Kidney (tissue), 14 donors: ENCODE measurements around the gene MCF2L. TPM values are rescaled to one million over a fixed set of nuclear protein-coding genes. Genes with fewer than 3 reads are reported as not detected.

Experiments
- DNase-seq, 5 donors: peaks; one replicate each; pipeline ENCODE4 v3.0.0-alpha.2; 2013 to 2020
- FAIRE-seq: peaks from 2 replicates; lab custom pipeline; 2012; peaks lifted over from hg19 to GRCh38; lab: Jason Lieb, UNC
- H3K27ac ChIP-seq, 2 donors: one replicate each; pipeline ENCODE4 v1.7.0; 2013; ENCODE audit warnings: low read depth in 2 of 2, low read length in 2 of 2, inconsistent platforms in 1 of 2
- H3K27me3 ChIP-seq: one replicate; pipeline ENCODE4 v1.7.1; 2013; ENCODE audit warnings: low read length, inconsistent platforms; ENCODE audit not compliant: control insufficient read depth, insufficient read depth
- H3K36me3 ChIP-seq, 3 donors: one replicate each; pipeline versions ENCODE4 v1.7.0 to v1.7.1; 2013; ENCODE audit warnings: low read length in 3 of 3, control low read depth in 1 of 3, inconsistent platforms in 1 of 3; ENCODE audit not compliant: insufficient read depth in 3 of 3, control insufficient read depth in 2 of 3
- H3K4me1 ChIP-seq, 3 donors: one replicate each; pipeline versions ENCODE4 v1.7.0 to v1.7.1; 2013; ENCODE audit warnings: low read length in 3 of 3, inconsistent platforms in 1 of 3, low read depth in 1 of 3; ENCODE audit not compliant: control insufficient read depth in 2 of 3, insufficient read depth in 2 of 3
- H3K4me3 ChIP-seq, 3 donors: one replicate each; pipeline versions ENCODE4 v1.7.0 to v1.8.1; 2013; ENCODE audit warnings: low read length in 3 of 3, control low read depth in 1 of 3, inconsistent platforms in 1 of 3
- H3K9ac ChIP-seq, 3 donors: one replicate each; pipeline versions ENCODE4 v1.7.0 to v1.7.1; 2013; ENCODE audit warnings: low read length in 3 of 3, control low read depth in 1 of 3, inconsistent platforms in 1 of 3
- H3K9me3 ChIP-seq, 3 donors: one replicate each; pipeline versions ENCODE4 v1.7.0 to v1.7.1; 2013; ENCODE audit warnings: low read length in 3 of 3, control low read depth in 1 of 3, inconsistent platforms in 1 of 3; ENCODE audit not compliant: control insufficient read depth in 2 of 3, insufficient read depth in 1 of 3
- intact Hi-C: fragments of 100-400 bp; cut with DNase I; formaldehyde crosslinking; loops from one replicate; pipeline ENCODE4 v1.11.1; 2022
- polyA plus RNA-seq: library from polyadenylated mRNA; stranded (reverse); fragments of 350-450 nt; fragmentation: Illumina TruSeq; extraction: RNeasy Lipid Tissue Mini Kit (QIAGEN cat#74804); gene quantifications from one replicate; pipeline ENCODE4 v1.2.3, GENCODE V29; 2014; ENCODE audit warnings: low read depth, low replicate concordance; ENCODE audit not compliant: insufficient read depth
- total RNA-seq: library from RNA; stranded (reverse); fragmentation: NEBNext Ultra II Directional; extraction: Animal tissue kit (Norgen Biotek cat#: 25700); gene quantifications from one replicate; pipeline ENCODE4 v1.2.1, GENCODE V29; 2021
- TF ChIP-seq, protein P1 (sequence below): IDR thresholded peaks from 3 replicates; pipeline ENCODE4 v1.5.1; 2012; ENCODE audit warnings: mild to moderate bottlenecking, moderate library complexity, borderline replicate concordance; ENCODE audit not compliant: insufficient read depth; ENCODE audit errors: extremely low read depth
- donor health status: control.
- donor health status: control.
- donor health status: control.
- donor health status: control.
- donor health status: control.
- donor health status: DM: yes; HTN: yes; CAD: no.
- donor health status: Normal renal cell carcinoma (clear cell type).

Gene MCF2L
- total and polyA plus RNA-seq, 2 donors from 2014 or later = 12.1 to 61.9 TPM

DNA sequence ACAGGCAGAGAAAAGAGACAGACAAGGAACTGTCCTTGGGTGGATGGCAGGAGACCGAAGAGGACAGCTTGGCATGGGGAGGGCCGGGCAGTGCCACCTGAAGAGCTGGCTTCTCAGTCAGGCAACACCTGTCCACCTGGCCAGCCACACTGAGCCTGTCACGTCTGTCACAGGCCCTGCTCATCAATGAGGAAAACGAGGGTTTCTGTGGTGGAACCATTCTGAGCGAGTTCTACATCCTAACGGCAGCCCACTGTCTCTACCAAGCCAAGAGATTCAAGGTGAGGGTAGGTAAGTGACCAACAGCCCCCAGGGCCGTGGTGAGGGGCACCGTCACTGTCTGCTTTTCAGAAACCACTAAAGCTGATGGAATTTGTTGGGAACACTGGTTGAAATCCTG, 178.2 kb downstream of the MCF2L start:
- intact Hi-C loops = no loop called here
- Histone ChIP-seq H3K9me3 (no peaks in the 10 kb centered on the region), H3K27ac (no peak overlapping the region), H3K4me3 (no peak overlapping the region), H3K9ac (no peak overlapping the region), H3K36me3 (no peaks in the 10 kb centered on the region), H3K27me3 (no peaks in the 10 kb centered on the region), H3K4me1 (peaks cover 0 to 7% (median 0%) of the 10 kb centered on the region in 3 donors)
- no peak for DNase-seq
- no peak for FAIRE-seq
- TF ChIP-seq, protein P1, sequence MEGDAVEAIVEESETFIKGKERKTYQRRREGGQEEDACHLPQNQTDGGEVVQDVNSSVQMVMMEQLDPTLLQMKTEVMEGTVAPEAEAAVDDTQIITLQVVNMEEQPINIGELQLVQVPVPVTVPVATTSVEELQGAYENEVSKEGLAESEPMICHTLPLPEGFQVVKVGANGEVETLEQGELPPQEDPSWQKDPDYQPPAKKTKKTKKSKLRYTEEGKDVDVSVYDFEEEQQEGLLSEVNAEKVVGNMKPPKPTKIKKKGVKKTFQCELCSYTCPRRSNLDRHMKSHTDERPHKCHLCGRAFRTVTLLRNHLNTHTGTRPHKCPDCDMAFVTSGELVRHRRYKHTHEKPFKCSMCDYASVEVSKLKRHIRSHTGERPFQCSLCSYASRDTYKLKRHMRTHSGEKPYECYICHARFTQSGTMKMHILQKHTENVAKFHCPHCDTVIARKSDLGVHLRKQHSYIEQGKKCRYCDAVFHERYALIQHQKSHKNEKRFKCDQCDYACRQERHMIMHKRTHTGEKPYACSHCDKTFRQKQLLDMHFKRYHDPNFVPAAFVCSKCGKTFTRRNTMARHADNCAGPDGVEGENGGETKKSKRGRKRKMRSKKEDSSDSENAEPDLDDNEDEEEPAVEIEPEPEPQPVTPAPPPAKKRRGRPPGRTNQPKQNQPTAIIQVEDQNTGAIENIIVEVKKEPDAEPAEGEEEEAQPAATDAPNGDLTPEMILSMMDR = no peak

DNA sequence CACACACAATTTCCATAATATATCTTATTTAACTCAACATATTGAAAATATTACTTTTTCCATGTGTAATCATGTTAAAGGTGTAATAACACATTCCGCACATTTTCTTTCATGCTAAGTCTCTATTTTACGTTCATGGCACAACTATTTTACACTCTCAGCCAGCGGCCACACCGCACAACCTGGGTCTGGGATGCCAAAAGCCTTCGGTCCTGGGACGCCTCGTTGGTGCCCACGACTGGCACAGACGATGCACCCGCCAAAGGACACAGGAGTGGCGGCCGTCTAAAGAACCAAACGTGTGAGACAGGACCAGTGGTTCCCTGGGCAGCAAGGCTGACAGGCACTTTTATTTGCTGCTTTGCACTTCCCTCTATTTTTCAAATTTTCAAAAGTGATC, 179.4 kb downstream of the MCF2L start:
- TF ChIP-seq, protein P1 = no peak
- H3K9ac ChIP-seq = no peak overlapping the region
- H3K4me3 ChIP-seq = no peak overlapping the region
- FAIRE-seq = no peak
- H3K9me3 ChIP-seq = no peaks in the 10 kb centered on the region
- H3K27me3 ChIP-seq = no peaks in the 10 kb centered on the region
- H3K4me1 ChIP-seq = peaks cover 0 to 15% (median 0%) of the 10 kb centered on the region in 3 donors
- H3K27ac ChIP-seq = no peak overlapping the region
- intact Hi-C loops = no loop called here
- no peaks in the 10 kb centered on the region for H3K36me3 ChIP-seq
- peak in 1 of 5 donors; percentile 59 for DNase-seq

DNA sequence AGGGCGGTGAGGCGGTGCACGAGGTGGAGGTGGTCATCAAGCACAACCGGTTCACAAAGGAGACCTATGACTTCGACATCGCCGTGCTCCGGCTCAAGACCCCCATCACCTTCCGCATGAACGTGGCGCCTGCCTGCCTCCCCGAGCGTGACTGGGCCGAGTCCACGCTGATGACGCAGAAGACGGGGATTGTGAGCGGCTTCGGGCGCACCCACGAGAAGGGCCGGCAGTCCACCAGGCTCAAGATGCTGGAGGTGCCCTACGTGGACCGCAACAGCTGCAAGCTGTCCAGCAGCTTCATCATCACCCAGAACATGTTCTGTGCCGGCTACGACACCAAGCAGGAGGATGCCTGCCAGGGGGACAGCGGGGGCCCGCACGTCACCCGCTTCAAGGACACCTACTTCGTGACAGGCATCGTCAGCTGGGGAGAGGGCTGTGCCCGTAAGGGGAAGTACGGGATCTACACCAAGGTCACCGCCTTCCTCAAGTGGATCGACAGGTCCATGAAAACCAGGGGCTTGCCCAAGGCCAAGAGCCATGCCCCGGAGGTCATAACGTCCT, 180.0 kb downstream of the MCF2L start:
- H3K4me1 ChIP-seq = peaks cover 0 to 16% (median 0%) of the 10 kb centered on the region in 3 donors

More for the DNA sequence above, 180.0 kb downstream of the MCF2L start:
- Histone ChIP-seq H3K27ac (no peak overlapping the region), H3K9ac (no peak overlapping the region), H3K36me3 (no peaks in the 10 kb centered on the region), H3K27me3 (no peaks in the 10 kb centered on the region), H3K4me3 (no peak overlapping the region), H3K9me3 (no peaks in the 10 kb centered on the region)
- TF ChIP-seq, protein P1 = no peak
- intact Hi-C loops = no loop called here
- FAIRE-seq (no peak), DNase-seq (peak in 1 of 5 donors; percentile 66)

Other genes starting within 250 kb of the MCF2L start
- gene F7, start 136.6 kb downstream of the MCF2L start, total RNA-seq = 0.16 TPM
- 0.52 TPM for gene F7, start 136.6 kb downstream of the MCF2L start, polyA plus RNA-seq
- gene F10, start 153.6 kb downstream of the MCF2L start, total RNA-seq = 5.1 TPM
- gene F10, start 153.6 kb downstream of the MCF2L start, polyA plus RNA-seq = 6.8 TPM
- not detected for gene PROZ, start 189.4 kb downstream of the MCF2L start, total RNA-seq
- 20.0 TPM for gene PROZ, start 189.4 kb downstream of the MCF2L start, polyA plus RNA-seq
- 34.9 TPM for gene PCID2, start 239.5 kb downstream of the MCF2L start, total RNA-seq
- 22.9 TPM for gene PCID2, start 239.5 kb downstream of the MCF2L start, polyA plus RNA-seq
- gene CUL4A, start 240.4 kb downstream of the MCF2L start, total RNA-seq = 62.5 TPM
- 26.5 TPM for gene CUL4A, start 240.4 kb downstream of the MCF2L start, polyA plus RNA-seq